ENCODE measurements around the gene SERINC2.
A peak's percentile ranks its signal among the peaks of the same experiment; 100 is the strongest.
"Not testable (repeated sequence)": the region's sequence is repeated elsewhere in the genome, so short reads cannot be mapped to it uniquely, and the experiment has no call there.

Gene SERINC2

DNA sequence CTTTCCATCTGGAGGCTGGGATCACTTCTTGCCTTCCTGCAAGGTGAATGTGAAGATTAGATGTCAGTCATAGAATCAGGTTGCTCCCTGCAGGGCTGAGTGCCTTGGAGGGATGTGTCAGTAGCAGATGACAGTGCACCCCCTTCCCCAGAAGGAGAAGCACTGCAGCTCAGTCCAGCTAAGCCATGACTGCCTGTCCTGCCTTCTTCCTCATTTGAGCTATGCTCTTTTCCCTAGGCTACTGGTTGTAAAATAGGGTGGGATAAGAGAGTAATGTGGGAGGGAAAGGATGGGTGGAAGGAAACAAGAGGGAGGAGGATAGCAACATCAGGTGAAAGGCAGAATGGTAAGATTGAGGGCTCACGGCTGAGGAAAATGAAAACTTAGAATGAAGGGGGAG lies 29.0 kb upstream of the SERINC2 start:
- no peak for DNase-seq (ENCODE audit: low read depth)

DNA sequence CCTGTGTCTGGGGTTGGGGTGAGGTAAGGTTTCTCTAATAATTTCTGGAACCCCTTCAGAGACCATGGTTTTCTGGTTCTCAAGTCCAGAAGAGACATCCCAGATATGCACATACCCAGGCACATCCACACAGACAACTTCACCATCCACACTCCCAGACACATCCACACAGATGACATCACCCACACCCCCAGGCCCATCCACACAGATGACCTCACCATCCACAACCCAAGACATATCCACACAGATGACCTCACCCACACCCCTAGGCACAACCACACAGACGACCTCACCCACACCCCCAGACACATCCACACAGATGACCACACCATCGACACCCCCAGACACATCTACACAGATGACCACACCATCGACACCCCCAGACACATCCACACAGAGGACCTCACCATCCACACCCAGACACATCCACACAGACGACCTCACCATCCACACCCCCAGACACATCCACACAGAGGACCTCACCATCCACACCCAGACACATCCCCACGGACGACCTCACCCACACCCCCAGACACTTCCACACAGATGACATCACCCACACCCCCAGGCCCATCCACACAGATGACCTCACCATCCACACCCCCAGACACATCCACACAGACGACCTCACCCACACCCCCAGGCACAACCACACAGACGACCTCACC lies 26.3 kb upstream of the SERINC2 start:
- DNase-seq (ENCODE audit: low read depth), result not testable (repeated sequence)

DNA sequence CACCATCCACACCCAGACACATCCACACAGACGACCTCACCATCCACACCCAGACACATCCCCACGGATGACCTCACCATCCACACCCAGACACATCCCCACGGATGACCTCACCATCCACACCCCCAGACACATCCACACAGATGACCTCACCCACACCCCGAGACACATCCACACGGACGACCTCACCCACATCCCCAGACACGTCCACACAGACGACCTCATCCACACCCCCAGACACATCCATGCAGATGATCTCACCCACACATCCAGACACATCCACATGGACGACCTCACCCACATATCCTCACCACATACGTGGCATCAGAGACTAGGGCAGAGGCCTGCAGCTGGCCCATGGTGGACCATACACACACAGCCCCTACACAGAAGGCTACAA lies 25.4 kb upstream of the SERINC2 start:
- no peak for DNase-seq (ENCODE audit: low read depth)

DNA sequence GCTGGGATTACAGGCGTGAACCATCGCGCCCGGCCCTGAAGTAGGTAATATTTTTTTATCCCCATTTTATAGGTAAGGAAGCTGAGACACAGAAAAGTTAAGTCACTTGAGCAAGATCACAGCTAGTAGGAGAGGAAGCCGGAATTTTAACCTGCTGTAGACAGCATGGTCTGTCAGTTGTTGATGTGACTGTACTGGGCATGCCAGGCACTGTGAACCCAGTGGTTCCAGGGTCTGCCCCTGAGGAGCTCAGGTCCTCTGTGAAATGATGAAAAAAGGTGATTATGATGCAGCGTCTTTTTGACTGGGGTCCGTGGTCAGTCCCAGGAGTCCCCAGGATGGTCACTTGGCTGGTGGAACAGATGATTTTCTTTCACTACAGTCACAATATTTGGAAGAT lies 23.4 kb upstream of the SERINC2 start:
- DNase-seq (ENCODE audit: low read depth), result no peak

DNA sequence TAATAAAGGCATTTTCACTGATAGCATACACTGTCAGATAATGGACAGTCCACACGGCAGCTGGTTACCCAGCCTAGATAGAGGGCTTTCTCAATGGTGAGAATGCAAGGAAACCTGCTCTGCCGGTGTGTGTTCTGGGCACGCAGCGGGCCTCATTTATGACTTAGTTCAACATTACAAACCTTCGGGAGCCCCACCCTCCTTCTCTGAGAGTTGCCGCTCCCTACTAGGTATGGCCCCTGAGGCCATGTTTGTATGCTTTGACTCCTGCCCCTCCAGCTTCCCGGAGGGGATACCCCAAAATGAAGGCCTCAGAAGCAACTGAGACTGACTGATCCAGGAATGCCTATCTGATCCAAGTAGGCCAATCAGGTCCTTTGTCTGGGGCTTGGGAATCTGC lies 22.9 kb upstream of the SERINC2 start:
- DNase-seq (ENCODE audit: low read depth), result no peak

DNA sequence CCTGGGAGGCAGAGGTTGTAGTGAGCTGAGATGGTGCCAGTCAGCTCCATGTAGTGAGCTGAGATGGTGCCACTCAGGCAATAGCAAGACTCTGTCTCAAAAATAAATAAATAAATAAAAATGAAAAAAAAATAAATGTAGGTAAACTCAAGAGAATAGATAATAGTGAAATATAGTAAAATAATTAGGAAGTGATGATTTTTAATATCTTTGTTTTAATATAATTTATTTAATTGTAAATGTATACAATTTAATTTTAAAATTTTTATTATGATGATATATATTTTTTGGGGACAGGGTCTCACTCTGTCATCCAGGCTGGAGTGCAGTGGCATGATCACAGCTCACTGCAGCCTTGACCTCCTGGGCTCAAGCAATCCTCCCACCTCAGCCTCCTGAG lies 19.6 kb upstream of the SERINC2 start:
- no peak for DNase-seq (ENCODE audit: low read depth)

DNA sequence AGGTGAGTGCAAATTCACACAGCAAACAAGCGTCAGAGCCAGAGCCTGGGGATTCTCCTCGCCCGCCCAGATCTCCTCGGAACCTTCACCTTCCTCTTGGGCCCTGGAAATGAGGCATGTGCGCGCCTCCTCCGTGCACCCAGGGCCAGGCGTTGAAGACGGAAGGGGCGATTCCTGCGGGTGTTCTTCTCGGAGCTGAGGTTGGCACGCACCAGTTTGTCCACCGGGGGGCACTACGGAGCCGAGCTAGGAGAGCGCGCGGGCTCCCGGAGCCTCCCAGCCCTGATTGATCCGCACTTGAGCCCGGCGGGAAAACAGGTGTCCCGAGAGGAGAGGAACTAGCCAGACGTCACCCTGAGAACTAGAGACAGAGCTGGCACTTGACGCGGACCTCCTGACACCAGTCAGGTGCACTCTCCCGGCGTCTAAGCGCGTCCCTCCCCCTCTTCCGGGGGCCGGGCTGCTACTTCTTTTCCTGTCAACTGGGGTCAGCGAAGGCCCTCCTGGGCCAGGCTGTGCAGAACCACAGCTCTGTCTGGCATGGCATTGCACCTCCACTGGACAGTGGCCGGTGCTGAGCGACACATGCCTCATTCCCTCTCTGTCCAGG lies 18.3 kb upstream of the SERINC2 start:
- DNase-seq (ENCODE audit: low read depth), result peak; percentile 79

DNA sequence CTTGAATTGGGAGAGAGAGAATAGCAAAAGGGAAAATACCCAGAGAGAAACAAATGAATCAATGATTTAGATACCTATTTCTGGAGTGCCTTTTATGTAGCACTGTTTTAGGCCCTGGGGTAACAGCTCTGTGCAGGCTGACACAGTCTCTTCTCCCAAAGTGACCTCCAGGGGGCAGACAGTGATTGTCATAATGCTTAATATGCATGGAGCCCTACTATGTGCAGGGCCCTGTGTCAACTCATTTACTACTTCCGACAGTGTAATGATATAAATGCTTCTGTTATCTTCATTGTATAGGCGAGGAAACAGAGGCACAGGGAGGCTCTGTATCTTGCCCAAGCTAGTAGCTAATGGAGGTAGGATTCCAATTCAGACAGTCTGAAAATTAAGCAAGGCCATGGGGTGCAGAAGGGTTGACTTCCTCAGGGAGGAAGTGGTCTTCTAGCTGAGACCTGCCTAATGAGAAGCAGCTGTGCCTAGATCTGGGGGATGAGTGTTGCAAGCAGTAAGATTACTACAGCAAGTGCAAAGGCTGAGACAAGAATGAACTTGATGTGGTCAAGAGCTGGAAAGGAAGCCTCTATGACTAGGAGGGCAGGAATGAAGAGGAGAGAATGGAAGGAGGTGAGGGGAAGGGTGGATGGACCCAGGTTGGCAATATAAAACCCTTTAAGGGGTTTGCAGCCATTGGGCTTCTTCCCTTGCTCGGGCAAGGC lies 16.2 kb upstream of the SERINC2 start:
- DNase-seq (ENCODE audit: low read depth), result peak; percentile 98

DNA sequence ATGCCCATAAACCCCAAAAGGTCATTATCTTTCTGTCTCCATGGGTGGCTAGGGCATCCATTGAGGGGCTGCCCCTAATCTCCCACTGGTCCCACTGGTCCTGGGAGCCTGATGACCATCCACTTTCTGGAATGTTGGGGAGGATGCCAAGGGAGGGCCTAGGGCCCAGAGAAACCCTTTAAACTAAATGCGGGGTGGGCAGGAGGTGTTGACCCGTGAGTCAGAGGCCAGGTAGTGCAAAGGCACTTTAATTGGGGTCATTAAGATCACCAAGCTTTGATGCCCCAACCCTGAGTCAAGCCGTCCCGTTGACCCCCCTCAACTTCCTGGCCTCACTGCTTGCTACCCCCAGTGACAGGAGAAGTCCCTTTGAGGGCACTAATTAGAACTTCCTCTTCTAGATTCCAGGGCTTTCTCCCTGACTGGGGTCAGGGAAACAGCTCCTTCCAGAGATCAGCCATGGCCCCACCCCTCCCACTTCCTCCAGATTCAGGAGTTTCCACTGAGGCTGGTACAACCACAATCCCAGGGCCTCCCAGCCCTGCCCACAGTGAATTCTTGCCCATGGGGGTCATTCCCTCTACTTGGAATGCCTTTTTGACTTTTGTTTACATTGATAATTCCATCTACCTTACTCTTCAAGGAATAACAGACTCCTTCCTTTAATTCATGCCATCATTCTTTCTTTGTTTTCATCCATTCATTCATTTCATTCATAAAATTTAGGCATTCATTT lies 15.5 kb upstream of the SERINC2 start:
- peak; percentile 88 for DNase-seq (ENCODE audit: low read depth)

DNA sequence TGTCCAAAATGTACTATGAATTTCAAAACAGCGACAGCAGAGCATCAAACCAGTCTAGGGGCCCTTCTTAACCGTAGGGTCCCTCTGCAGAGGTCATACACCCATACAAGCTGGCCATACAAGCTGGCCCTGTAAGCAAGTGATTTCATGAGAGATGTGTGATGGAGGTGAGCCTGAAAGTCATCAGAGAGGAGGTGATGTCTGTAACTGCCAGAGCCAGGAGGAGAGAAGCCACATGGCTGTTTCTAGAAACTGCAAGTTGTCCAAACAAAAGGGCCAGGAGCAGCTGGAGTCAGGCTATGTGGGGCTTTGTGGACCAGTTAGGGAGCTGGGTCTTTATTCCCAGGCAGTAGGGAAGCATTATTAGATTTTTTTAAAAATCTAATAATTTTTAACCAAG lies 14.8 kb upstream of the SERINC2 start:
- no peak for DNase-seq (ENCODE audit: low read depth)

DNA sequence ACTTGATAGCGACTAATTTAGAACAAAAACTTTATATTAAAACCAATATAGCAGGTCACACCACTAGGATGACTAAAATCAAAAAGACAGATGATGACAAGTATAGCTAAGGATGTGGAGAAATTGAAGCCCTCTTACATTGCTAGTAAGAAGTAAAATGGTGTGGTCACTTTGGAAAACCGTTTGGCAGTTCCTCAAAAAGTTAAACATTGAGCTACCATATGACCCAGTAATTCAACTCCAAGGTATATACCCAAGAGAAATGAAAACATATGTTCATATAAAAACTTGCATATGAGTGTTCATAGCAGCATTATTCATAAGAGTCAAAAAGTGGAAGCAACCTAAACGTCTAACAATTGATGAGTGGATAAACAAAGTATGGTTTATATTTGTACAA lies 13.0 kb upstream of the SERINC2 start:
- no peak for DNase-seq (ENCODE audit: low read depth)

DNA sequence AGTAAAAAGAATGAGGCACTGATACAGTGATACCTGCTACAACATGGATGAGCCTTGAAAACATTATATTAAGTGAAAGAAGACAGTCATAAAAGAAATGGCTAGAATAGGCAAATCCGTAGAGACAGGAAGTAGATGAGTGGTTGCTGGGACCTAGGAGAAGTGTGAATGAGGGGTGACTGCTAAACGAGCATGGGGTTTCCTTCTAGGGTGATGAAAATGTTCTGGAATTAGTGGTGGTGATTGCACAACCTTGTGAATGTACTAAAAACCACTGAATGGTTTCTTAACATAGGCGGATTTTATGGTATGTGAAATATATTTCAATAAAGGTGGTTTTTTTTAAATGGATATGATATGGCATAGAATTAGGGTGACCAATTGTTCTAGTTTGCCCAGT lies 12.6 kb upstream of the SERINC2 start:
- peak; percentile 76 for DNase-seq (ENCODE audit: low read depth)

DNA sequence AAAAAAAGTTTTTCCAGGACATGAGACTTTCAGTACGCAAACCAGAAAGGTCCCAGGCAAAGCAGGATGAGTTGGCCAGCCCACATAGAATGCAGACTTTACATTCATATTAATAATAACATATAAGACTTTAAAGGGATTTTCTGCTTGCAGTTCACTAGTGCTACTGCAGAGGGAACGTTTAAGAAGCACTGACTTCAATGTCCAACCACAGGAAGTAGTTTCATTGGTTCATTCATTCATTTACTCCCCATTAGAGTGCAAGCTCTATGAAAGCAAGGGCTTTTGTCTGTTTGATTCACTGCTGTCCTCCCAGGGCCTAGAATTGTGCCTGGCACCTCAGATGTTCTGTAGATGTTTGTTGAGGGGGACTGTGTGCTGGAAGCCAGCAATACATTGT lies 11.8 kb upstream of the SERINC2 start:
- DNase-seq (ENCODE audit: low read depth), result no peak

DNA sequence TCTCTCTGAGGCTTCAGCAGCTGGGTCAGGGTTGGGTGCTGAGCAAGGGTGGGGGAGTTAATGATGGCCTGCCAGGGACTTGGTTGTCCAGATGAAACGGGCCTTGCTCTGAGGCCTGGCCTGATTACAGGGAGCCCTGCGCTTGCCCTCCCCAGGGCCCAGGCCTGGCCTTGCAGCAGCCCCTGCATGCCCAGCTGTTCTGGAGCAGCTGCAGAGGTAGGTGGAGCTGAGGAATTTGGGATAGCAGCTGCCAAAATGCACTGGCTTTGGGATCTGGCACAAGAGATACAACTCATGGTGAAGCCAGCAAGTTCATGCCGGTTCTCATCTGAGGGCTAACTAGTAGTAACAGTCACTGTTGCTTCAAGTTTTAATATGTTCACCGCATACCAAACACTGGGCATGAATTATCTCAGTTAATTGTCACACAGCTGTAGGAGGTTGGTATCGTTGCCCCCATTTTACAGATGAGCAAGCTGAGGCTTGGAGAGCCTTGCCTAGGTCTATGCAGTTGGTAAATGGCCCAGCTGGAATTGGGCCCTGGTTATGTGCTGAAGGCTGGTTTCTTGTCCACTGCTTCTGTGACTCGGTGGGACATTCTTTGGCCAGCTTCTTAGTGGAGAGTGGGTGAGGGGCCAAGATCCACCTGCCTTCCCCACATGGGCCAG lies 7.3 kb upstream of the SERINC2 start:
- DNase-seq (ENCODE audit: low read depth), result no peak

DNA sequence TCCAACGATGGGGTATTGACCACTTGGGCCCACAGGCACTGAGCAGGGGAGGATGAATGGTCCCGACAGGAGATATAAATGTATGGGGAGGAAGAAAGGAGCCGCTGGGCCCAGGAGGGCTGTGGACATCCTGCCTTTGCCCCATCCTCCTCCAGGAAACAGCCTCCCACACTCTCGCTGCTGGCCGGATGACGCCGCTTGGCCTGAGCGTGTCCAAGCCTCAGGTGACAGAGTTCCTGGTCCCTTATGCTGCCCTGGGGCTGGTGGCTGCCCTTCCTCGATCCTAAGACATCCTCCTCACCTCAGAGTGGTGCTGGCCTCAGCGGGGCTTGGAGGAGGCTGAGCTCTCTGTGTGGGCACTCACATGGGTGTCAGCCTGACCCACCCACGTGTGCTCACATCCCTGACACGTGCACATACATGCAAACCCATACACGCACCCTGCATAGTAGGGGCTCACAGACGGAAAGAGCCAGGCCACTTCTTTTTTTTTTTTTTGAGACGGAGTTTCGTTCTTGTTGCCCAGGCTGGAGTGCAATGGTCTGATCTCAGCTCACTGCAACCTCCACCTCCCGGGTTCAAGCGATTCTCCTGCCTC lies 5.9 kb upstream of the SERINC2 start:
- DNase-seq (ENCODE audit: low read depth), result no peak

DNA sequence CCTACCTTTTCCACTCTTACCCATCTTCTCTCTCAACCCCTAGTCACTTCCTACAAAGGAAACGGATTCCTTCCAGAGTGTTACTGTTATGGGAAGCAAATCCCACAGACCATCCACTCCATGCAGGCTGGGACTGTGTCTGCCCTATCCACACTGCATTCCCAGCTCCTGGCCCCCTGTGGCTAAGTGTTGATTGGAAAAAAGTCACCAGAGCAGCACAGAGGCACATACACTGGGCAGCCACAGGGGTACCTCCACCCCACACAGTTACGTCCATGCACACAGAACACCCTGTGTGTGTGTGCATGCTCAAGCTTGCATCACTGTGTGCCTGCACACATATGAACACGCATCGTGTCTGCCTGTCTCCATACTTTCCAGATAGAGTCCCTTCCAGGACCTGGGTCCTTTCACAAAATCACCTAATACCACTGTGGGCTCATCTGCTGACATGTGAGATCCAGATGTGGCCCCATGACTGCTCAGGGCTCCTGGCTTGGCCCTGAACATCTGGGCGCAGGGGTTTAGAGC lies 4.2 kb upstream of the SERINC2 start:
- no peak for DNase-seq (ENCODE audit: low read depth)

DNA sequence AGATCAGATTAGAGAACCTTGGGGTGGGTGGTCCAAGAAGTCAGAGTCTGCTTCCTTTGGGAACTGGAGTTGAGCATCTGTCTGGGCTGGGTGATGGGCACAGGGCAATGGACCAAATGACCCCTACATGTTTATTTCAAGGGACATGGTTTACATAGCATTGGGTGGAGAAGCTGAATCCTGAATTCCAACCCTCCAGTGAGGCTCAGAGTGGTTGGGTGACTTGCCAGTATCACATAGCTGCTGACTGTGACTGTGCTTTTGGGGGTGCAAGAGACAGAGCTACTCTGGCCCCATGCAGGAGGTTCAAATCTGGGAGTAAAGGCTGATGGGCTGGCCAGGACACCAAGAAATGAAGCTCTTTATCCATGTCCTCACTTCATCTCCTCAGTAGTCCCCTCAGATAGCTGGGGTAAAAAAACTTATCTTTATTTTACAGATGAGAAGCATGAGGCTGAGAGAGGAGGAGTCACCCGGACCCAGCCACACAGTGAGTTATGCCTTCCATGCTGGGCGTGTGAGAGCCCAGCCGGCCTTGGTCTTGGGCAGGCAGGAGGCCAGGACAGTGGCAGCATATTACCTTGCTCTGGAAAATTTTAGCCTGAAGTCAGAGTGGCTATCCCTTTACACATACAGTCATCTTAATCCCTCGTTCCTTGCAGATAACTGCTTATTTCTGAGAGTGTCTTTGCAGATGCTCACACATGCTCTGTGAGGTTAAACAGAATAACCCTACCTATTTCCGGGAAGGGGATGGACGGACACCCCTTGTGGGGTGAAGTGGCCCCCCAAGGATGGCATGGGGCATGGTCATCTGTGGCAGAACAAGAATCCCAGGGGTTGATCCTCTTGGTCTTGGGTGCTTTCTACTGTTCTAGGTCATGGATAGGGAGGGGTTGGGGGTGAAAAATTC lies 2.8 kb upstream of the SERINC2 start:
- DNase-seq (ENCODE audit: low read depth), result peak; percentile 66

DNA sequence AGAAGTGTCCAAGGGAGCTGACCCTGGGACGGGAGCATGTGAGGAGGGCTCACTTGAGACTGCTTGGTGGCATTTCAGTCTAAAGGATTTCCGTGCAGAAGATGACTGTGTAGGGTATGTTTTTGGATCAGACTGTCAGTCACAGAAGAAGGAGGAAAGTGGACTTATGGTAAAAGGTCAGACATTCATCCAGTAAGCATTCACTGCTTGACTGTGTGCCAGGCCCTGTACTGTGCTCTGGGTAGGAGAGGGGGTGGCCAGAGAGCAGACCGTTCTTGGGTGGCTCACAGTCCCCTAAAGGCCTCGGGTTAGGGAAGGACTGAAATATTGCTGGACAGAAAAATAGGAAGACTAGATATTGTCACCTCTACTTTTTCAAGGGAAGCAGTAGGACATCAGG lies 2.1 kb upstream of the SERINC2 start:
- peak; percentile 86 for DNase-seq (ENCODE audit: low read depth)

DNA sequence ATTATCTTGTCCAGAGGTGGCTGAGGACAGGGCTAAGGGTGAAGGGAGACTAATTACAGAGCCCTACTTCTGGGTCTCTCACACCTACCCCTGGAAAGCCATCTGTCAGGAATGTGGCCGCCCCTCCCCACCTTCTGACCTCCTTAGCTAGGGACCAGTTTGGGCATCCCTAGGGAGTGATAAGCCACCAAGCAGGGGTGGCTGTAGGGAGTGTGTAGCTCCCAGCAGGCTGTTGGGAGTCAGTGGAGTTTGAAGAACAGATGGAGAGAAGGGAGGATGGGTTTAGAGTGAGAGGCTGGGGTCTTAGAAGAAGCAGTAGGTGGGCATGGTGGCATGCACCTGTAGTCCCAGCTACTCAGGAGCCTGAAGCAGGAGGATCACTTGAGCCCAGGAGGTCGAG lies 808 bp upstream of the SERINC2 start:
- DNase-seq (ENCODE audit: low read depth), result no peak

DNA sequence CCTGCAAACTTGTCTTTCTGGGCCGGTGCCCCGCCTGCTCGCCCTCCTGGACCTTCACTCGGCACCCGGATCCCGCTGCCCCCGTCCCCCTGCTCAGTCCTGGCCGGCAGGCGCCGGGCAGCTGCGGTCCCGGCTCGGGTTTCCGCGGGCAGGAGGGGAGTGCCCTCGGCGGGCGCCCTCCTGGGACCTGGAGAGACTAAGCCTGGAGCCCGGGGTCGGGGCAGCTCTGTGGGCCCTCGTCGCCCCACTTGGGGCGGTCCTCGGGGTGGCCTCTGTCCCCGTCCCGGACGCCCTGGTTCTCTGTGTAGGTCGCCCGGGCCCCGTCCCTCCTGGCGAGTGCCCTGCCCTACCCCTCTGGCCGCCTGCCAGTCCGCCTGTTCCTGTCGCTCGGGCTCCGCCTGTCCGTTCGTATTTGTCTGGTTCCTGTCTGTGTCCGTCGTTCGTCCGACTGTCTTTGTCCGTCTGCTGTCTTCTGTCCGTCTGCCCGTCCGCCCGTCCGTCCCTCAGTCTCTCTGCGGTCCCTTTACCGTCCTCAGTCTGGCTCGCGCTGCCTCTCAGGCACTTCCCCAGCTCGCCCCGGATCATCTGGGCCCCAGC lies 490 bp downstream of the SERINC2 start:
- DNase-seq (ENCODE audit: low read depth), result peak; percentile 74

Measured in EH (cell line).